Large intestine (tissue), 3 donors: ENCODE measurements around the gene FN1. TPM values are rescaled to one million over a fixed set of nuclear protein-coding genes. Genes with fewer than 3 reads are reported as not detected.

Source experiments
- DNase-seq, 2 donors: peaks; one replicate each; pipeline versions ENCODE4 v3.0.0 to v3.0.0-alpha.2; 2013
- H3K27ac ChIP-seq: one replicate; pipeline ENCODE4 v1.5.1; 2013; ENCODE audit warnings: low read length
- H3K27me3 ChIP-seq: 2 replicates; pipeline ENCODE4 v1.6.1; 2013; ENCODE audit warnings: low read length; ENCODE audit not compliant: control insufficient read depth, insufficient read depth
- H3K36me3 ChIP-seq: 2 replicates; pipeline ENCODE4 v1.6.1; 2013; ENCODE audit warnings: low read length; ENCODE audit not compliant: control insufficient read depth, insufficient read depth
- H3K4me1 ChIP-seq: one replicate; pipeline ENCODE4 v1.6.1; 2013; ENCODE audit warnings: low read length; ENCODE audit not compliant: control insufficient read depth, insufficient read depth
- H3K4me3 ChIP-seq: one replicate; pipeline ENCODE4 v1.5.1; 2013; ENCODE audit warnings: low read length
- H3K9me3 ChIP-seq: one replicate; pipeline ENCODE4 v1.6.1; 2013; ENCODE audit warnings: mild to moderate bottlenecking, low read depth, low read length, moderate library complexity; ENCODE audit not compliant: control insufficient read depth
- WGBS: methylation state at CpG from one replicate; pipeline ENCODE4 v1.1.5; 2013; ENCODE audit warnings: low lambda C conversion rate; ENCODE audit not compliant: insufficient coverage; 5-methylcytosine and 5-hydroxymethylcytosine counted together
- polyA plus RNA-seq: library from polyadenylated mRNA; unstranded; fragments of 120-200 nt; gene quantifications from one replicate; pipeline ENCODE4 v1.2.1, GENCODE V29; 2013

The FN1 gene
- polyA plus RNA-seq, 1 donor = 216 TPM

DNA sequence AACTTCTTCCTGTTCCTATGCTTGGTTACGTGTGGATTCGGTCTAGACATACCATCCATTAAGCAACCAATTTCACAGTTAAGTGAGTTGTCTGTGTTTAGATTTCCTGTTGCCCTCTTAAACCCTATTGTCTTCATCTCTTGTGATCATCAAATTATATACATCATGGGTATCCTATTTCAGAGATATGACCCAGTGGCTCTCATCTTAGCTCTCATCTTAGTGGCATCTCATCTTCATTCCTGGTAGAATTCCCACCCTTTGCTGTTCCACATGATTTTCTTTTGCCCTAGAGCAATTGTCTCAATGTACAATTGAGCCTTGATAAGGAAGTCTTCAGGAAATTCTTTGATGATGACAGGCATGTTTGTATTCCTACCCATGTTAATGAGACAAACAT, 29.4 kb upstream of the FN1 start:
- no CpG with 5 or more reads among the region's 2 CpGs for WGBS
- Histone ChIP-seq H3K27me3 (no peaks in the 10 kb centered on the region), H3K27ac (no peak overlapping the region), H3K36me3 (no peaks in the 10 kb centered on the region), H3K4me3 (no peak overlapping the region), H3K4me1 (no peaks in the 10 kb centered on the region), H3K9me3 (no peaks in the 10 kb centered on the region)
- DNase-seq = no peak

DNA sequence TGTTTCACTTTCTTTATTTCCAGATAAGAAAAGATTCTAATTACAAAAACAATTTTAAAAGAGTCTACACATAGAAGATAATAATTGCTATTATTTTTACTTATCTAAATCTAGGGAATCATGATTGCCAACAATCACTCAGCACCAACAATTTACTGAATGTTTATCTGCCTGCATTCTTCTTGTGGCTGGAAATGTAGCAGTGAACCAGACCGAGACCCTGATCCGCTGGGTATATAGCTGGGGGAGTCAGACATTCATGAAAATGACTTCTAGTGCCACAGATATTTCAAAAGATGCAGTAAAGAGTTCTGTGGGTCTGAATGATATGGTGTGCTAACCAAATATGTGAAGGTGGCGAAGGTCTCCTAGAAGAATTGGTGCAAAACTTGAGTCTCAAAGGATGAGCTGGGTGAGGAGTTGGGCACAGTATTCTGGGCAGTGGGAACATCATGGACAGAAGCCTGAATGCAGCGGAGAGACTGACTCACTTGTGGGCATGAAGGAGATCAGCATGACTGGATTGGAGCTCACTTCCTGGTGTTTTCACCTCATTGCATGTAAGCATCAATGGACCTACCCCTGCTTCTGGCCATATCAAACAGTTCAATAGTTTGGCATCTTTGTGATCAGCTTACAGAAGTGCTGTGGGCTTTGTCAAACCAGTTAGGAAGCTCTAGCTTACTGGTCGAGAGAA, 26.1 kb upstream of the FN1 start:
- Histone ChIP-seq H3K36me3 (no peaks in the 10 kb centered on the region), H3K27ac (no peak overlapping the region), H3K4me3 (no peak overlapping the region), H3K27me3 (no peaks in the 10 kb centered on the region), H3K9me3 (no peaks in the 10 kb centered on the region), H3K4me1 (no peaks in the 10 kb centered on the region)
- WGBS = 83% methylated on average over 1 of the region's 5 CpGs
- no peak for DNase-seq

DNA sequence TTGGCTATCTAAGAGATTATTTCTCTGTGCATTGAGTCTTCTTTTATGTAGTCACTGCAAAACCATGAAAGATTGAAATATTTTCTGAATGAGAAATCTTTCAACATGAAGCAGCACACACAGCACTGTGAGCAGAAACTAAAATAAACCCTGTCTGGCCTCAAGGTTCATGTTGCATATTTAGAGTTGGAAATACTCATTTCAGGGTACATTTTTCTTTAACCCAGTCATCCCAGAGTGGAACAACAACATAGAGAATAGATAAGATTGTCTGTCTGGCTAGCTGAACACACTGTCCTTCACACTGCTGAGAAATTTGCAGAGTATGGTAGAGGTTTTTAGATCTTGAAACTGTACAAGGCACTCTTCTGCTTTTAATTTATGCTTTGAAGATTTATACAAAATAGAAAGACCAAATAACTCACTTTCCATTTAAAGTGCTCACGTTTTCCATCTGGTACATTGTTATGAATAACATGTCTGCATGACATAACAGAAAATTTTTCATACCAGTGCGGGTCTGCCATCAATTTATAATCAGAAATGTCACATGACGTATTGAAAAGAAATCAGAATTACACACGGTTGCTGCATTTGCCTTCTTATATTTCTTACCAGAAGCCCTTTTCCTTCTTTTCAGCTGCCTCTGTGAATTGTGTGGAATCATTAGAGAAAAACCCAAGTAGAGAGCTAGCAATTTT, 25.0 kb upstream of the FN1 start:
- Histone ChIP-seq H3K4me1 (no peaks in the 10 kb centered on the region), H3K4me3 (no peak overlapping the region), H3K9me3 (no peaks in the 10 kb centered on the region), H3K27me3 (no peaks in the 10 kb centered on the region), H3K27ac (no peak overlapping the region), H3K36me3 (no peaks in the 10 kb centered on the region)
- no peak for DNase-seq
- WGBS = 50% methylated on average over 1 of the region's 4 CpGs

GRCh38 chr2:215455958-215456357, 20.1 kb upstream of the FN1 start:
- WGBS = no CpG with 5 or more reads among the region's 3 CpGs

GRCh38 chr2:215454519-215455246, 18.8 kb upstream of the FN1 start:
- H3K9me3 ChIP-seq = no peaks in the 10 kb centered on the region
- no peaks in the 10 kb centered on the region for H3K27me3 ChIP-seq
- H3K4me3 ChIP-seq = no peak overlapping the region
- no peaks in the 10 kb centered on the region for H3K4me1 ChIP-seq
- no peak overlapping the region for H3K27ac ChIP-seq
- H3K36me3 ChIP-seq = no peaks in the 10 kb centered on the region
- 80% methylated on average over 4 of the region's 5 CpGs for WGBS
- DNase-seq = peak in 1 of 2 donors; percentile 12

More at GRCh38 chr2:215455958-215456357, 20.1 kb upstream of the FN1 start:
- H3K27me3 ChIP-seq = no peaks in the 10 kb centered on the region
- H3K36me3 ChIP-seq = no peaks in the 10 kb centered on the region
- DNase-seq = no peak
- H3K4me1 ChIP-seq = no peaks in the 10 kb centered on the region
- H3K9me3 ChIP-seq = no peaks in the 10 kb centered on the region
- no peak overlapping the region for H3K4me3 ChIP-seq
- H3K27ac ChIP-seq = no peak overlapping the region

GRCh38 chr2:215452725-215453124, 16.9 kb upstream of the FN1 start:
- no peak overlapping the region for H3K27ac ChIP-seq
- no peaks in the 10 kb centered on the region for H3K27me3 ChIP-seq
- H3K4me3 ChIP-seq = no peak overlapping the region
- no peaks in the 10 kb centered on the region for H3K9me3 ChIP-seq
- H3K36me3 ChIP-seq = no peaks in the 10 kb centered on the region
- 100% methylated on average over 1 of the region's 5 CpGs for WGBS
- H3K4me1 ChIP-seq = no peaks in the 10 kb centered on the region
- DNase-seq = no peak

- WGBS = 100% methylated on average over 5 of the region's 6 CpGs
- H3K4me3 ChIP-seq = no peak overlapping the region
- no peaks in the 10 kb centered on the region for H3K36me3 ChIP-seq
- H3K27me3 ChIP-seq = no peaks in the 10 kb centered on the region
- no peak overlapping the region for H3K27ac ChIP-seq
- DNase-seq = no peak
- no peaks in the 10 kb centered on the region for H3K4me1 ChIP-seq
- H3K9me3 ChIP-seq = no peaks in the 10 kb centered on the region
These were observed 15.3 kb upstream of the FN1 start for GRCh38 chr2:215451012-215451756.

- WGBS = no CpG with 5 or more reads among the region's 4 CpGs
- H3K27me3 ChIP-seq = no peaks in the 10 kb centered on the region
- H3K9me3 ChIP-seq = no peaks in the 10 kb centered on the region
- DNase-seq = no peak
- no peaks in the 10 kb centered on the region for H3K4me1 ChIP-seq
- no peak overlapping the region for H3K27ac ChIP-seq
- H3K4me3 ChIP-seq = no peak overlapping the region
- H3K36me3 ChIP-seq = no peaks in the 10 kb centered on the region
These were observed 14.5 kb upstream of the FN1 start for GRCh38 chr2:215450188-215451011.

DNA sequence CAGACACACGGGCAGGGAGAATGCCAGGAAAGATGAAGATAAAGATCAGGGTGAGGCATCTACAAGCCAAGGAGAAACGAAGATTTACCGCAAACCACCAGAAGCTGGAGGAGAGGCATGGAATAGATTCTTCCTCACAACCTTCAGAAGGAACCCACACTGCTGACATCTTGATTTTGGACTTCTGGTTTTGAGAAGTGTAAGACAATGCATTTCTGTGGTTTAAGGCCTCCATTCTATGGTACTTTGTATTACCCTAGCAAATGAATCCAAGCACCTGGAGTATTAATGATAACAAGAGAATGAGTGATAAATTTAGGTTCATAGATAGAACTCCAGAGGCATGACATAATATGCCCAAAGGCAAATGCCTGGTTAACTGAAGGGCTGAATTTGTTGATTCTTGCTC, 11.8 kb upstream of the FN1 start:
- Histone ChIP-seq H3K36me3 (no peaks in the 10 kb centered on the region), H3K4me3 (no peak overlapping the region), H3K27ac (no peak overlapping the region), H3K27me3 (no peaks in the 10 kb centered on the region), H3K9me3 (no peaks in the 10 kb centered on the region), H3K4me1 (no peaks in the 10 kb centered on the region)
- DNase-seq = no peak
- WGBS = no CpG with 5 or more reads among the region's 3 CpGs
